CD4-positive, alpha-beta T cell treated with Interleukin-2 at 100 ng/mL for 4 hours (primary cell): ENCODE measurements around the gene PCARE.
"Not testable (repeated sequence)": the region's sequence is repeated elsewhere in the genome, so short reads cannot be mapped to it uniquely, and the experiment has no call there.

Experiments
- DNase-seq: peaks from one replicate; pipeline ENCODE4 v3.0.0-alpha.2; 2020; ENCODE audit warnings: low spot score

PCARE gene

GRCh38 chr2:29096969-29097368, 22.6 kb upstream of the PCARE start:
- no peak for DNase-seq

GRCh38 chr2:29090311-29090710, 16.0 kb upstream of the PCARE start:
- DNase-seq = not testable (repeated sequence)

GRCh38 chr2:29084554-29084953, 10.2 kb upstream of the PCARE start:
- DNase-seq = no peak

GRCh38 chr2:29082804-29083495, 8.6 kb upstream of the PCARE start:
- DNase-seq = no peak

GRCh38 chr2:29080886-29081743, 6.8 kb upstream of the PCARE start:
- no peak for DNase-seq

GRCh38 chr2:29079887-29080286, 5.6 kb upstream of the PCARE start:
- DNase-seq = no peak

- no peak for DNase-seq
Measured at GRCh38 chr2:29075894-29076705, 1.8 kb upstream of the PCARE start.

GRCh38 chr2:29073933-29074332, 390 bp downstream of the PCARE start:
- DNase-seq = no peak

GRCh38 chr2:29072971-29073725, 1.2 kb downstream of the PCARE start:
- DNase-seq = no peak

GRCh38 chr2:29072251-29072650, 2.1 kb downstream of the PCARE start:
- DNase-seq = no peak

GRCh38 chr2:29071032-29071975, 3.0 kb downstream of the PCARE start:
- no peak for DNase-seq

GRCh38 chr2:29070526-29070925, 3.8 kb downstream of the PCARE start:
- no peak for DNase-seq

GRCh38 chr2:29068513-29068912, 5.8 kb downstream of the PCARE start:
- DNase-seq = no peak

- DNase-seq = no peak
Measured at GRCh38 chr2:29066997-29067605, 7.2 kb downstream of the PCARE start.

- DNase-seq = no peak
Measured at GRCh38 chr2:29066271-29066860, 8.0 kb downstream of the PCARE start.

GRCh38 chr2:29065068-29065811, 9.1 kb downstream of the PCARE start:
- no peak for DNase-seq

- DNase-seq = no peak
Measured at GRCh38 chr2:29064746-29065067, 9.6 kb downstream of the PCARE start.

GRCh38 chr2:29064346-29064715, 10.0 kb downstream of the PCARE start:
- no peak for DNase-seq

GRCh38 chr2:29063646-29064345, 10.5 kb downstream of the PCARE start:
- no peak for DNase-seq
